CD4-positive, CD25-positive, alpha-beta regulatory T cell (primary cell): Measurements from ENCODE around the gene LPAR1. TPM values are rescaled to one million over a fixed set of nuclear protein-coding genes. Genes with fewer than 3 reads are reported as not detected.

Experiments used
- ATAC-seq, 2 donors: fragments of 150-1000 bp; cut with Tn5 transposase; one replicate each; pipeline ENCODE4 v1.10.0; 2021; ENCODE audit warnings: low read depth in 2 of 2, moderate number of reproducible peaks in 2 of 2, moderate library complexity in 1 of 2
- DNase-seq, 3 donors: peaks; one replicate each; pipeline versions ENCODE4 v3.0.0 to v3.0.0-alpha.2; 2012 to 2022; ENCODE audit warnings: mixed read lengths in 1 of 3
- H3K27ac ChIP-seq: one replicate; pipeline ENCODE4 v1.7.0; 2013; ENCODE audit warnings: mild to moderate bottlenecking, low read length; ENCODE audit not compliant: insufficient read depth, poor library complexity, severe bottlenecking
- H3K27me3 ChIP-seq: one replicate; pipeline ENCODE4 v1.7.0; 2013; ENCODE audit warnings: low read length; ENCODE audit not compliant: control insufficient read depth, insufficient read depth
- H3K36me3 ChIP-seq: one replicate; pipeline ENCODE4 v1.7.0; 2013; ENCODE audit warnings: mild to moderate bottlenecking, low read length, moderate library complexity; ENCODE audit not compliant: control insufficient read depth, insufficient read depth
- H3K4me1 ChIP-seq: 2 replicates; pipeline ENCODE4 v1.7.0; 2013; ENCODE audit warnings: mild to moderate bottlenecking, low read length; ENCODE audit not compliant: insufficient read depth, control insufficient read depth, poor library complexity, severe bottlenecking
- H3K4me3 ChIP-seq: one replicate; pipeline ENCODE4 v1.7.0; 2013; ENCODE audit warnings: low read depth, mild to moderate bottlenecking, low read length, moderate library complexity
- H3K9me3 ChIP-seq, 2 experiments: 1 replicate in 1 of 2; 2 replicates in 1 of 2; pipeline ENCODE4 v1.7.0; 2013; ENCODE audit warnings: low read length in 2 of 2, mild to moderate bottlenecking in 1 of 2, moderate library complexity in 1 of 2; ENCODE audit not compliant: control insufficient read depth in 2 of 2
- H3K27ac Mint-ChIP-seq, 3 donors: one replicate each; pipeline ENCODE4 v1.8.0; 2020 to 2022; ENCODE audit warnings: mild to moderate bottlenecking in 3 of 3, mixed read lengths in 3 of 3, moderate library complexity in 2 of 3
- H3K27me3 Mint-ChIP-seq: one replicate; pipeline ENCODE4 v1.8.0; 2022; ENCODE audit warnings: mild to moderate bottlenecking, mixed read lengths
- H3K36me3 Mint-ChIP-seq: one replicate; pipeline ENCODE4 v1.8.0; 2020; ENCODE audit warnings: mixed read lengths
- H3K4me1 Mint-ChIP-seq, 4 donors: one replicate each; pipeline ENCODE4 v1.8.0; 2020 to 2022; ENCODE audit warnings: mixed read lengths in 4 of 4, mild to moderate bottlenecking in 1 of 4
- H3K4me3 Mint-ChIP-seq, 4 donors: one replicate each; pipeline ENCODE4 v1.8.0; 2020 to 2022; ENCODE audit warnings: mild to moderate bottlenecking in 4 of 4, mixed read lengths in 4 of 4, moderate library complexity in 3 of 4
- H3K9me3 Mint-ChIP-seq, 7 donors: one replicate each; pipeline ENCODE4 v1.8.0; 2020 to 2022; ENCODE audit warnings: mixed read lengths in 7 of 7, mild to moderate bottlenecking in 3 of 7, moderate library complexity in 2 of 7
- polyA plus RNA-seq, 4 donors: library from polyadenylated mRNA; unstranded; fragments of 300-500 nt; fragmentation: Illumina TruSeq; gene quantifications; one replicate each; pipeline ENCODE4 v1.2.3, GENCODE V29; 2021
- total RNA-seq: library from RNA; stranded (reverse); gene quantifications from one replicate; pipeline ENCODE4 v1.2.3, GENCODE V29; 2022

The LPAR1 gene
- total and polyA plus RNA-seq, 5 donors from 2014 or later: not detected

DNA sequence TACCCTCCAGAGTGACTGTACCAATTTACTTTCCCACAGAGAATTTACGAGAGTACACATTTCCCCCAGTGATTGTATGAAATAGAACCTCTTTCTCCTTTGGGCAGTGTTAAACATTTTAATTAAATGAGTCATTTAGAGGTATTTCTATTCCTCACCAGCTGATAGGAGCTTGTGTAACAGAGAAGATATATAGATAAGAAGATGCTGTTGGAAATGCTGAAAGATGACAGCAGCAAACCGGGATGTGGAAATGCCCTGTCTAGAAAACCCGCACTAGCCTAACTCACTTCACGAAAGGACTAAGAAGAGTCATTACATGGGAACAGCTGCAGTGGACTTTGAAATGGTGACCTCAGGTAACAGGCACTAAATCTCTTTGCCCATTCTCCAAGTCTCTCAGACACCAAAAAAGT, 68.3 kb downstream of the LPAR1 start:
- no peak overlapping the region for H3K4me3 Mint-ChIP-seq
- H3K27me3 Mint-ChIP-seq: no peaks in the 10 kb centered on the region
- ATAC-seq: no peak
- H3K4me1 ChIP-seq: no peaks in the 10 kb centered on the region
- no peaks in the 10 kb centered on the region for H3K36me3 ChIP-seq
- H3K36me3 Mint-ChIP-seq: no peaks in the 10 kb centered on the region
- no peak overlapping the region for H3K27ac Mint-ChIP-seq
- H3K9me3 Mint-ChIP-seq: peaks cover 0 to 5% (median 0%) of the 10 kb centered on the region in 7 donors
- H3K27ac ChIP-seq: no peak overlapping the region
- H3K9me3 ChIP-seq: no peaks in the 10 kb centered on the region
- no peak for DNase-seq
- no peaks in the 10 kb centered on the region for H3K27me3 ChIP-seq
- H3K4me1 Mint-ChIP-seq: no peaks in the 10 kb centered on the region
- H3K4me3 ChIP-seq: no peak overlapping the region

DNA sequence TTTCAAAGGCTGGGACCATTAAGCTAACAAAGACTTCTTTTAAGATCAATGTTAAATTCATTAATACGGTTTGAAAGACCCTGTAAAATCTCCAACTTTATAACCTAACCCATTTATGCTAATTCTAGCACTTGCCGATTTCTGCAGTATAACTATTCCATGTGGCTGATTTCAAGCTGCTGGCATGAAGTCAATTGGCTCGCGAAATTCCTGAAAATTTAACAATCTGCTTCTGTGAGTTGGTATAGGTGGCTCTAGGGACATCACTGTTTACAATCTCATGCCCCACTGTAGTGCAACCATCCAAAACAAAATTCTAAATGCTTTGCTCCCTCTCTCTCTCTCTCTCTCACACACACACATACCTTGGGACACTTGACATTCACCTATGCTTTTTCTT, 70.2 kb downstream of the LPAR1 start:
- no peak for DNase-seq
- H3K9me3 ChIP-seq: no peaks in the 10 kb centered on the region
- Mint-ChIP-seq H3K9me3 (peaks cover 0 to 5% (median 0%) of the 10 kb centered on the region in 7 donors), H3K36me3 (no peaks in the 10 kb centered on the region), H3K27ac (no peak overlapping the region), H3K4me1 (no peaks in the 10 kb centered on the region), H3K4me3 (no peak overlapping the region), H3K27me3 (no peaks in the 10 kb centered on the region)
- H3K36me3 ChIP-seq: no peaks in the 10 kb centered on the region
- ATAC-seq: no peak
- H3K27me3 ChIP-seq: no peaks in the 10 kb centered on the region
- H3K4me3 ChIP-seq: no peak overlapping the region
- H3K4me1 ChIP-seq: no peaks in the 10 kb centered on the region
- no peak overlapping the region for H3K27ac ChIP-seq

DNA sequence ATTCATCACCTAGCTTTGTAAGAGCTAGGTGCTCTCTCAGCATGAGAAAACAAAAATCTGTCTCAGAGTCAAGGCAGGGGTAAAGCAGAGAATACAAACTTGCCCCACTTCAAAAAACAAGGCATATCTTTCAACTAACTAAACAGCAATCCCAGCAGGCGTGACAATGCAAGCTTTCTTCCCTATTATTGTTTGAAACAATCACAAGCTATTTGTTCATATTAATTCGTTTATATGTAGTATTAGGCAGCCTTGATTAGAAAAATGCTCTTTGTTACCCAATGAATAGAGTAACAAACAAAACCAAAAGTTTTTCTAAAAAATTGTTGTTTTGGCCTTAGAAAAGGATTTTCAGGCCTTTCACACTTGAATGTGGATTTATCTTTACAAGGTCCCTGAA, 71.1 kb downstream of the LPAR1 start:
- H3K4me3 Mint-ChIP-seq: no peak overlapping the region
- no peak for ATAC-seq
- no peaks in the 10 kb centered on the region for H3K27me3 Mint-ChIP-seq

DNA sequence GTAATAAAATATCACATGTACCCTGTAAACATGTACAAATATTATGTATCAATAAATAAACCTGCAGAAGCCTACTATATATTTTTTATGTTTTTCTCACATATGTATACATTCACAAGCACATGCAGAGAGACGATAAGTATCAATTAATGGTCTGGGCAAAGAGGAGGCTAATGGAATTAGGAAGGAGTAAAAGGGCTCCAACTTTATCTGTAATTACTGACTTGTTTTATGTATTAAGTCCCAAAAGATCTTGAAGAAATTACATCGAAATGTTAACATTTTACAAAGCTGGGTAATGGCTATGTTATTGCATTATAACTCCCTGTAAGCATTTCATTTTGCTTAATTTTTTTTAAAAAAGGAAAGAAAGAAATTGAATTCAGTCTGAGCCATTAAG, 78.0 kb downstream of the LPAR1 start:
- no peak overlapping the region for H3K27ac Mint-ChIP-seq
- ATAC-seq: no peak
- H3K9me3 ChIP-seq: no peaks in the 10 kb centered on the region
- no peaks in the 10 kb centered on the region for H3K27me3 Mint-ChIP-seq
- H3K4me3 Mint-ChIP-seq: no peak overlapping the region
- H3K27me3 ChIP-seq: no peaks in the 10 kb centered on the region
- peaks cover 0 to 17% (median 3%) of the 10 kb centered on the region in 7 donors for H3K9me3 Mint-ChIP-seq
- H3K4me1 Mint-ChIP-seq: no peaks in the 10 kb centered on the region
- no peaks in the 10 kb centered on the region for H3K36me3 ChIP-seq
- no peak overlapping the region for H3K4me3 ChIP-seq
- H3K4me1 ChIP-seq: no peaks in the 10 kb centered on the region
- DNase-seq: no peak
- no peak overlapping the region for H3K27ac ChIP-seq
- no peaks in the 10 kb centered on the region for H3K36me3 Mint-ChIP-seq

More for the DNA sequence above, 71.1 kb downstream of the LPAR1 start:
- DNase-seq: no peak
- no peaks in the 10 kb centered on the region for H3K4me1 ChIP-seq
- no peak overlapping the region for H3K4me3 ChIP-seq
- no peak overlapping the region for H3K27ac Mint-ChIP-seq
- H3K9me3 ChIP-seq: no peaks in the 10 kb centered on the region
- no peaks in the 10 kb centered on the region for H3K36me3 Mint-ChIP-seq
- H3K27ac ChIP-seq: no peak overlapping the region
- H3K4me1 Mint-ChIP-seq: no peaks in the 10 kb centered on the region
- no peaks in the 10 kb centered on the region for H3K27me3 ChIP-seq
- H3K36me3 ChIP-seq: no peaks in the 10 kb centered on the region
- H3K9me3 Mint-ChIP-seq: peaks cover 0 to 5% (median 0%) of the 10 kb centered on the region in 7 donors

DNA sequence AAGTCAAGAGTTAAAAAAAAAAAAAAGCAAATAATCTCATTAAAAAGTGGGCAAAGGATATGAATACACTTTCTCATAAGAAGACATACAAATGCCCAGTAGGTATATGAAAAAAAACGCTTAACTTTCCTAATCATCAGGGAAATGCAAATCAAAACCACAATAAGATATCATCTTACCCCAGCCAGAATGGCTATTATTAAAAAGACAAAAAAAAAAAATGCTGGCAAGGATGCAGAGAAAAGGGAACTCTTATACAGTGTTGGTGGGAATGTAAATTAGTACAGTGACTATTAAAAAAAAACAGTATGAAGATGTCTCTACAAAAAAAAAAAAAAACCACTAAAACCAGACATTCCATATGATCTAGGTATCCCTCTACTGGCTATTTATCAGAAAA, 79.4 kb downstream of the LPAR1 start:
- Histone ChIP-seq H3K27me3 (no peaks in the 10 kb centered on the region), H3K4me3 (no peak overlapping the region), H3K9me3 (no peaks in the 10 kb centered on the region), H3K4me1 (no peaks in the 10 kb centered on the region), H3K36me3 (no peaks in the 10 kb centered on the region), H3K27ac (no peak overlapping the region)
- Mint-ChIP-seq H3K27me3 (no peaks in the 10 kb centered on the region), H3K4me1 (no peaks in the 10 kb centered on the region), H3K27ac (peak overlapping the region in 1 of 3 donors; percentile 74), H3K9me3 (peaks cover 0 to 31% (median 3%) of the 10 kb centered on the region in 7 donors), H3K36me3 (no peaks in the 10 kb centered on the region), H3K4me3 (no peak overlapping the region)
- no peak for ATAC-seq
- DNase-seq: no peak

DNA sequence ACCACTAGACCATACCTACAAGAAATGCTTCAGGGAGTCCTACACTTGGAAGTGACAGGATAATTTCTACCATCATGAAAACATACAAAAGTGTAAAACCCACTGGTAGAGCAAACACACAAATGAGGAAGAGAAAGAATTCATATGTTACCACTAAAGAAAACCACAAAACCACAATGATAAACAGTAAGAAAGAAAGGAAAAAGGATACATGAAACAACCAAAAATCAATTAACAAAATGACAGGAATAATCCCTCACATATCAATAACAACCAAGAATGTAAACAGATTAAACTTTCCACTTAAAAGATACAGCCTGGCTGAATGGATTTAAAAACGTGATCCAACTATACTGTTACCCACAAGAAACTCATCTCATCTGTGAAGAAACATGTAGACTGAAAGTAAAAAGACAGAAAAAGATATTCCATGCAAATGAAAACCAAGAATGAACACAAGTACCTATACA, 83.4 kb downstream of the LPAR1 start:
- Histone ChIP-seq H3K27me3 (no peaks in the 10 kb centered on the region), H3K27ac (no peak overlapping the region), H3K9me3 (no peaks in the 10 kb centered on the region), H3K4me3 (no peak overlapping the region), H3K4me1 (no peaks in the 10 kb centered on the region), H3K36me3 (no peaks in the 10 kb centered on the region)
- DNase-seq (no peak), ATAC-seq (no peak)
- Mint-ChIP-seq H3K4me3 (no peak overlapping the region), H3K9me3 (peaks cover 0 to 26% (median 6%) of the 10 kb centered on the region in 7 donors), H3K27me3 (no peaks in the 10 kb centered on the region), H3K27ac (no peak overlapping the region), H3K36me3 (no peaks in the 10 kb centered on the region), H3K4me1 (no peaks in the 10 kb centered on the region)

DNA sequence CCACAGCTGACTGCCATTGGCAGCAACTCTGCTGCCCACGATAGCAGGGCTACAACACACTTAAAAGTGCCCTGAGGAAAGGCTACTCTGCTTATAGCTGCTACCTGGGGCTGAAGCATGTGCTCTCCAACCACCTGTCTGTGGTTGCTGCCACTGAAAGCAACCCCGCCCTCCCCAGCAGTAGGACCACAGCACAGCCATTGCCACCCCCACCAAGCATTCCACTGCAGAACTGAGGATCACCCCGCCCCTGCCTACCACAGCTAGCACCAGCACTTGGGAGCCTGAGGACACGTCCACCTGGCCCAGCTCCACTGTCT, 85.8 kb downstream of the LPAR1 start:
- no peaks in the 10 kb centered on the region for H3K9me3 ChIP-seq
- ATAC-seq (no peak), DNase-seq (no peak)
- no peak overlapping the region for H3K4me3 ChIP-seq
- no peak overlapping the region for H3K27ac ChIP-seq
- no peaks in the 10 kb centered on the region for H3K36me3 Mint-ChIP-seq
- no peaks in the 10 kb centered on the region for H3K27me3 Mint-ChIP-seq
- H3K27me3 ChIP-seq: no peaks in the 10 kb centered on the region
- H3K4me1 Mint-ChIP-seq: no peaks in the 10 kb centered on the region
- no peak overlapping the region for H3K27ac Mint-ChIP-seq
- no peaks in the 10 kb centered on the region for H3K4me1 ChIP-seq
- H3K9me3 Mint-ChIP-seq: peaks cover under 1 to 18% (median 6%) of the 10 kb centered on the region in 7 donors
- no peaks in the 10 kb centered on the region for H3K36me3 ChIP-seq
- no peak overlapping the region for H3K4me3 Mint-ChIP-seq

DNA sequence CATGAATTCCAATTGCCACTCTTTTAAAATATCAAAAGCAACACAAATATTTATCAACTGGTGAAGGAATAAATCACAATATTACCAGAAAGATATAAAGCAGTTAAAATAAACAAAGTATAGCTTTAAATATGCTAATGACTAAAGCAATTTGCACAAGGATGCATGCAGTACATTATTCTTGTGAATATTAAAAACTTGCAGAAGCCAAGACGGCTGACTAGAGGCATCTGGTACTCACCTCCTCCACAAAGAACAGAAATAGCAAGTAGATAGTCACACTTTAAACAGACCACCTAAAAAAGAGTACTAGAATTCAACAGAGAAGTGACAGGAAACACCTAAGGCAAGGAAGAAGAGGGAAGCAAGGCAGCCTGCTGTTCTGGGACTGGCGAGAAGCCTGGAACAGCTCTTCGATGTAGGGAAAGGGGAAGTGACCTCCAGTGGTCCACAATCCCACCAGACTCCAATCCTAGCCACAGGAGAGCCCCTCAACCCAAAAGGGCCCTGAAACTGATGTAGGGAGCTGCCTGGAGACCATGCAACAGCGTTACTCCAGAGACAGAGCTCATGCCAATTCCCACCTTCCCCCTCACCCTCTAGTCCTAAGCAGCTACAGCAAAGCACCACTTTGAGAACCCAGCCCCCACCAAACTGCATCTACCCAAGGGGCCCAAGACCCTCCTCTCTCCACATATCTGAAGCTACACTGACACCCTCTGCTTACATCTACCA, 86.3 kb downstream of the LPAR1 start:
- Mint-ChIP-seq H3K4me3 (no peak overlapping the region), H3K9me3 (peaks cover 2 to 18% (median 6%) of the 10 kb centered on the region in 7 donors), H3K27me3 (no peaks in the 10 kb centered on the region), H3K27ac (no peak overlapping the region), H3K36me3 (no peaks in the 10 kb centered on the region), H3K4me1 (no peaks in the 10 kb centered on the region)
- no peak overlapping the region for H3K27ac ChIP-seq
- no peaks in the 10 kb centered on the region for H3K4me1 ChIP-seq
- H3K36me3 ChIP-seq: no peaks in the 10 kb centered on the region
- H3K4me3 ChIP-seq: no peak overlapping the region
- H3K27me3 ChIP-seq: no peaks in the 10 kb centered on the region
- ATAC-seq: no peak
- no peak for DNase-seq
- H3K9me3 ChIP-seq: no peaks in the 10 kb centered on the region
